Panc1 (cell line): ENCODE results near the gene RPS6KA4. TPM values are rescaled to one million over a fixed set of nuclear protein-coding genes. Genes with fewer than 3 reads are reported as not detected.

Source experiments
- ATAC-seq: fragments of 200-7000 bp; cut with Tn5 transposase; 2 replicates; pipeline ENCODE4 v1.9.1; 2020; ENCODE audit warnings: mild to moderate bottlenecking, moderate library complexity
- BruUV-seq: library from RNA; stranded (reverse); fragments of 400-500 nt; replicated peaks from 2 replicates; lab custom pipeline; 2021; lab: Mats Ljungman, UMichigan
- CTCF ChIA-PET: fragments of 300-600 bp; sonication (Branson Sonifier 250); formaldehyde crosslinking; loops from one replicate; lab custom pipeline; 2022; ENCODE audit warnings: antibody characterized with exemption; lab: Charles Lee
- POLR2A ChIA-PET: fragments of 300-600 bp; sonication (Branson Sonifier 250); formaldehyde crosslinking; loops from one replicate; lab custom pipeline; 2022; ENCODE audit warnings: antibody characterized with exemption; lab: Charles Lee
- DNase-seq: peaks from one replicate; pipeline ENCODE4 v3.0.0-alpha.2; 2010; ENCODE audit warnings: low read depth, low spot score
- H3K27ac ChIP-seq: 2 replicates; pipeline ENCODE4 v1.5.1; 2011; ENCODE audit warnings: mild to moderate bottlenecking, low read length, inconsistent platforms
- H3K27me3 ChIP-seq: fragments of 200-500 bp; sonication (Bioruptor generic); 2 replicates; pipeline ENCODE4 v1.6.0; 2014; ENCODE audit warnings: low read length, inconsistent platforms; ENCODE audit not compliant: control insufficient read depth, insufficient read depth
- H3K36me3 ChIP-seq: fragments of 200-500 bp; sonication (Bioruptor generic); 2 replicates; pipeline ENCODE4 v1.5.1; 2014; ENCODE audit warnings: inconsistent platforms, mild to moderate bottlenecking, low read length, moderate library complexity; ENCODE audit not compliant: control insufficient read depth, insufficient read depth
- H3K4me1 ChIP-seq: 2 replicates; pipeline ENCODE4 v1.5.1; 2011; ENCODE audit warnings: inconsistent platforms, mild to moderate bottlenecking, low read length, moderate library complexity; ENCODE audit not compliant: control insufficient read depth, insufficient read depth
- H3K4me3 ChIP-seq, 2 experiments: 2 replicates each; pipeline ENCODE4 v1.5.1; 2011 to 2012; ENCODE audit warnings: low read depth in 2 of 2, low read length in 2 of 2, mild to moderate bottlenecking in 2 of 2, inconsistent platforms in 1 of 2, moderate library complexity in 1 of 2
- H3K9me3 ChIP-seq: fragments of 200-500 bp; sonication (Bioruptor generic); 2 replicates; pipeline ENCODE4 v1.5.1; 2014; ENCODE audit warnings: low read depth, mild to moderate bottlenecking, inconsistent platforms, low read length, moderate library complexity; ENCODE audit not compliant: control insufficient read depth, insufficient read depth
- POLR2AphosphoS5 ChIP-seq: IDR thresholded peaks from 2 replicates; pipeline ENCODE4 v1.6.1; 2012; ENCODE audit warnings: mild to moderate bottlenecking, low read depth, low read length, moderate library complexity
- SIN3A ChIP-seq: IDR thresholded peaks from 2 replicates; pipeline ENCODE4 v1.6.1; 2012; ENCODE audit warnings: low read depth, mild to moderate bottlenecking, low read length, moderate library complexity, borderline replicate concordance; ENCODE audit not compliant: insufficient read depth
- TCF7L2 ChIP-seq: IDR thresholded peaks from 2 replicates; pipeline ENCODE4 v1.6.1; 2011; ENCODE audit warnings: mild to moderate bottlenecking, low read depth, low read length, inconsistent platforms
- in situ Hi-C: cut with HindIII; loops from 2 replicates; pipeline ENCODE4 v1.10.0; 2016; ENCODE audit warnings: low sequenced_read_pairs, low pct_unique_long_range_greater_than_20kb
- intact Hi-C: fragments of 100-400 bp; cut with micrococcal nuclease; formaldehyde crosslinking; loops from one replicate; pipeline ENCODE4 v1.10.0; 2022; ENCODE audit not compliant: unreplicated experiment
- total RNA-seq: library from RNA; stranded (reverse); gene quantifications from one replicate; pipeline ENCODE4 v1.2.1, GENCODE V29; 2021; ENCODE audit not compliant: unreplicated experiment
- TF ChIP-seq, protein P1 (sequence below), 2 experiments: IDR thresholded peaks; 2 replicates each; pipeline ENCODE4 v1.6.1; 2011 to 2012; ENCODE audit warnings: low read depth in 2 of 2, control low read depth in 1 of 2, low read length in 1 of 2, mild to moderate bottlenecking in 1 of 2, moderate library complexity in 1 of 2; ENCODE audit not compliant: insufficient read depth in 1 of 2
- TF ChIP-seq, protein P2 (sequence below): fragments of 450-650 bp; IDR thresholded peaks from 2 replicates; pipeline ENCODE4 v1.5.1; 2017; ENCODE audit warnings: mild to moderate bottlenecking

Gene RPS6KA4
- total RNA-seq, 1 experiment from 2014 or later: 74.0 TPM

DNA sequence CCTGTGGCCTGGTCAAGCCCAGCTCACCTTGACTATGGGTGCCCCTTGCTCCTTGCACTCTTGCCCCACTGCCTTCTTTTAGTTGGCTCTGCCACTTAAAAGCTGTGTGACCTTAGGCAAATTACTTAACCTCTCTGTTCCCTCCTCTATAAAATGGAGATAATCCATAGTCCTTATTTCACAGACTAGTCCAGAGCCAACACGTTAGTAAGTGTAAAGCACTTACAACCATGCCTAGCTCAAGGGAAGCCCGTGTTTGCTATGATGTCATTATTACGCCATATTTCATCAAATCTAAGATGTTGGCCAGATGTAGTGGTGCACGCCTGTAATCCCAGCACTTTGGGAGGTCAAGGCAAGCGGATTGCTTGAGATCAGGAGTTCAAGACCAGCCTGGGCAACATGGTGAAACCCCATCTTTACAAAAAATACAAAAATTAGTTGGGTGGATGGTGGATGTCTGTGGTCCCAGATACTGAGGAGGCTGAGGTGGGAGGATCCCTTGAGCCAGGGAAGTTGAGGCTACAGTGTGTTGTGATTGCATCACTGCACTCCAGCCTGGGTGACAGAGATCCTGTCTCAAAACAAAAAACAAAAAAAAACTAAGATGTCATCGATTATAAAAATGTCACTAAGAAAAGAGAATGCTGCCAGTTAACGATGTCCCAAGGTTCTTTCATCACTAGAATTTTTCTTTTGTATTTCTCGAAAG, 21.3 kb upstream of the RPS6KA4 start:
- no peaks in the 10 kb centered on the region for H3K9me3 ChIP-seq
- BruUV-seq: no TSS peak
- H3K4me3 ChIP-seq: no peak overlapping the region
- ATAC-seq (no peak), DNase-seq (no peak)
- peaks cover 16% of the 10 kb centered on the region for H3K4me1 ChIP-seq
- in situ Hi-C loops: no loop called here
- no peak overlapping the region for H3K27ac ChIP-seq
- ChIA-PET POLR2A (interaction anchor here (1.5 kb wide), 1 partner anchor 20 kb away, joined by 5 read pairs; the partner anchor contains the start of genes PRDX5 and TRMT112), CTCF (interaction anchor here (1.1 to 1.3 kb wide), 2 partner anchors 19 to 20 kb away, joined by 3 to 4 read pairs; partner anchors contain the start of gene PRDX5)
- TF ChIP-seq TCF7L2 (no peak), POLR2AphosphoS5 (no peak), SIN3A (no peak)
- TF ChIP-seq, protein P1, sequence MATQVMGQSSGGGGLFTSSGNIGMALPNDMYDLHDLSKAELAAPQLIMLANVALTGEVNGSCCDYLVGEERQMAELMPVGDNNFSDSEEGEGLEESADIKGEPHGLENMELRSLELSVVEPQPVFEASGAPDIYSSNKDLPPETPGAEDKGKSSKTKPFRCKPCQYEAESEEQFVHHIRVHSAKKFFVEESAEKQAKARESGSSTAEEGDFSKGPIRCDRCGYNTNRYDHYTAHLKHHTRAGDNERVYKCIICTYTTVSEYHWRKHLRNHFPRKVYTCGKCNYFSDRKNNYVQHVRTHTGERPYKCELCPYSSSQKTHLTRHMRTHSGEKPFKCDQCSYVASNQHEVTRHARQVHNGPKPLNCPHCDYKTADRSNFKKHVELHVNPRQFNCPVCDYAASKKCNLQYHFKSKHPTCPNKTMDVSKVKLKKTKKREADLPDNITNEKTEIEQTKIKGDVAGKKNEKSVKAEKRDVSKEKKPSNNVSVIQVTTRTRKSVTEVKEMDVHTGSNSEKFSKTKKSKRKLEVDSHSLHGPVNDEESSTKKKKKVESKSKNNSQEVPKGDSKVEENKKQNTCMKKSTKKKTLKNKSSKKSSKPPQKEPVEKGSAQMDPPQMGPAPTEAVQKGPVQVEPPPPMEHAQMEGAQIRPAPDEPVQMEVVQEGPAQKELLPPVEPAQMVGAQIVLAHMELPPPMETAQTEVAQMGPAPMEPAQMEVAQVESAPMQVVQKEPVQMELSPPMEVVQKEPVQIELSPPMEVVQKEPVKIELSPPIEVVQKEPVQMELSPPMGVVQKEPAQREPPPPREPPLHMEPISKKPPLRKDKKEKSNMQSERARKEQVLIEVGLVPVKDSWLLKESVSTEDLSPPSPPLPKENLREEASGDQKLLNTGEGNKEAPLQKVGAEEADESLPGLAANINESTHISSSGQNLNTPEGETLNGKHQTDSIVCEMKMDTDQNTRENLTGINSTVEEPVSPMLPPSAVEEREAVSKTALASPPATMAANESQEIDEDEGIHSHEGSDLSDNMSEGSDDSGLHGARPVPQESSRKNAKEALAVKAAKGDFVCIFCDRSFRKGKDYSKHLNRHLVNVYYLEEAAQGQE (IDR thresholded peaks at IDR 0.05; ENCODE audit: insufficient read depth in 1 of 2, low read depth in 2 of 2, low read length in 1 of 2): no peak
- TF ChIP-seq, protein P2, sequence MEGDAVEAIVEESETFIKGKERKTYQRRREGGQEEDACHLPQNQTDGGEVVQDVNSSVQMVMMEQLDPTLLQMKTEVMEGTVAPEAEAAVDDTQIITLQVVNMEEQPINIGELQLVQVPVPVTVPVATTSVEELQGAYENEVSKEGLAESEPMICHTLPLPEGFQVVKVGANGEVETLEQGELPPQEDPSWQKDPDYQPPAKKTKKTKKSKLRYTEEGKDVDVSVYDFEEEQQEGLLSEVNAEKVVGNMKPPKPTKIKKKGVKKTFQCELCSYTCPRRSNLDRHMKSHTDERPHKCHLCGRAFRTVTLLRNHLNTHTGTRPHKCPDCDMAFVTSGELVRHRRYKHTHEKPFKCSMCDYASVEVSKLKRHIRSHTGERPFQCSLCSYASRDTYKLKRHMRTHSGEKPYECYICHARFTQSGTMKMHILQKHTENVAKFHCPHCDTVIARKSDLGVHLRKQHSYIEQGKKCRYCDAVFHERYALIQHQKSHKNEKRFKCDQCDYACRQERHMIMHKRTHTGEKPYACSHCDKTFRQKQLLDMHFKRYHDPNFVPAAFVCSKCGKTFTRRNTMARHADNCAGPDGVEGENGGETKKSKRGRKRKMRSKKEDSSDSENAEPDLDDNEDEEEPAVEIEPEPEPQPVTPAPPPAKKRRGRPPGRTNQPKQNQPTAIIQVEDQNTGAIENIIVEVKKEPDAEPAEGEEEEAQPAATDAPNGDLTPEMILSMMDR: no peak
- no peaks in the 10 kb centered on the region for H3K36me3 ChIP-seq
- no peaks in the 10 kb centered on the region for H3K27me3 ChIP-seq
- intact Hi-C loops: no loop called here

DNA sequence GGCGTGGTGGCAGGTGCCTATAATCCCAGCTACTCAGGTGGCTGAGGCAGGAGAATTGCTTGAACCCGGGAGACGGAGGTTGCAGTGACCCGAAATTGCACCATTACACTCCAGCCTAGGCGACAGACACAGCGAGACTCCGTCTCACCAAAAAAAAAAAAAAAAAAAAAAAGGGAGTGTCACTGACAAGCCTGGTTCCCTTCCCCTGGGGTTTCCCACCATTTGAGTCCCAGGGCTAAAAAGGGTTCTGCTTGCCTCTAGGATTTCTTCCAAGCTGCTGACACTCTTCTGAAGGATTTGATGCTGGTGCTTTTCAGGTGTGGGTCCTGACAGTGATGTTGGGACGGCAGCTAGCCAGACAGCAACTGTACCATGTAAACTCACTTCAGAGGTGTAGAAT, 20.2 kb upstream of the RPS6KA4 start:
- POLR2A ChIA-PET: no interaction called here
- no peaks in the 10 kb centered on the region for H3K36me3 ChIP-seq
- H3K4me1 ChIP-seq: peaks cover 24% of the 10 kb centered on the region
- H3K9me3 ChIP-seq: no peaks in the 10 kb centered on the region
- H3K27ac ChIP-seq: no peak overlapping the region
- TF ChIP-seq, protein P2: no peak
- TF ChIP-seq TCF7L2 (no peak), SIN3A (no peak), POLR2AphosphoS5 (no peak)
- TF ChIP-seq, protein P1 (IDR thresholded peaks at IDR 0.05; ENCODE audit: insufficient read depth in 1 of 2, low read depth in 2 of 2, low read length in 1 of 2): no peak
- H3K27me3 ChIP-seq: no peaks in the 10 kb centered on the region
- in situ Hi-C loops: no loop called here
- intact Hi-C loops: no loop called here
- CTCF ChIA-PET: no interaction called here
- ATAC-seq (no peak), DNase-seq (no peak)
- BruUV-seq: no TSS peak
- no peak overlapping the region for H3K4me3 ChIP-seq
